ENCODE results near the gene ZNF469.
"Not testable (repeated sequence)": the region's sequence is repeated elsewhere in the genome, so short reads cannot be mapped to it uniquely, and the experiment has no call there.

Gene ZNF469

GRCh38 chr16:88395669-88396584 lies 13.2 kb downstream of the ZNF469 start:
- DNase-seq, result no peak

GRCh38 chr16:88398170-88398873 lies 15.6 kb downstream of the ZNF469 start:
- DNase-seq, result no peak

- DNase-seq, result no peak
Measured at GRCh38 chr16:88398874-88399178, 16.1 kb downstream of the ZNF469 start.

GRCh38 chr16:88400186-88400585 lies 17.4 kb downstream of the ZNF469 start:
- no peak for DNase-seq

- DNase-seq, result no peak
Measured at GRCh38 chr16:88401604-88402246, 19.0 kb downstream of the ZNF469 start.

GRCh38 chr16:88402551-88403240 lies 19.9 kb downstream of the ZNF469 start:
- DNase-seq, result no peak

- no peak for DNase-seq
Measured at GRCh38 chr16:88403794-88404581, 21.2 kb downstream of the ZNF469 start.

- DNase-seq, result no peak
Measured at GRCh38 chr16:88404769-88405168, 22.0 kb downstream of the ZNF469 start.

- no peak for DNase-seq
Measured at GRCh38 chr16:88405216-88406060, 22.7 kb downstream of the ZNF469 start.

- DNase-seq, result no peak
Measured at GRCh38 chr16:88406096-88407041, 23.6 kb downstream of the ZNF469 start.

GRCh38 chr16:88407042-88407420 lies 24.3 kb downstream of the ZNF469 start:
- DNase-seq, result no peak

- no peak for DNase-seq
Measured at GRCh38 chr16:88407807-88408206, 25.0 kb downstream of the ZNF469 start.

GRCh38 chr16:88408561-88409142 lies 25.9 kb downstream of the ZNF469 start:
- no peak for DNase-seq

GRCh38 chr16:88409296-88410065 lies 26.7 kb downstream of the ZNF469 start:
- DNase-seq, result no peak

- DNase-seq, result not testable (repeated sequence)
Measured at GRCh38 chr16:88410297-88410968, 27.7 kb downstream of the ZNF469 start.

- no peak for DNase-seq
Measured at GRCh38 chr16:88411951-88412576, 29.3 kb downstream of the ZNF469 start.

GRCh38 chr16:88412766-88413165 lies 30.0 kb downstream of the ZNF469 start:
- DNase-seq, result no peak

GRCh38 chr16:88413231-88413630 lies 30.5 kb downstream of the ZNF469 start:
- DNase-seq, result no peak
